H1 (cell line): ENCODE measurements around the gene WDFY4.

Experiments
- GTF2F1 ChIP-seq: IDR thresholded peaks from 2 replicates; pipeline ENCODE4 v1.6.1; 2012; ENCODE audit warnings: low read depth, low read length, improper control_type of control experiment, borderline replicate concordance
- YY1 ChIP-seq: IDR thresholded peaks from 2 replicates; pipeline ENCODE4 v1.6.1; 2011; ENCODE audit warnings: low read depth, mild to moderate bottlenecking, low read length

GRCh38 chr10:48999346-48999745 is 314.7 kb downstream of the WDFY4 start:
- TF ChIP-seq YY1 = no peak
- TF ChIP-seq GTF2F1 = no peak
